HG02623 (cell line): Measurements from ENCODE around the gene GPATCH2.
A peak's percentile ranks its signal among the peaks of the same experiment; 100 is the strongest.
"Not testable (repeated sequence)": the region's sequence is repeated elsewhere in the genome, so short reads cannot be mapped to it uniquely, and the experiment has no call there.

Experiments
- ATAC-seq: cut with Tn5 transposase; IDR thresholded peaks from one replicate; pipeline ENCODE4 v1.9.1; 2021; ENCODE audit warnings: moderate library complexity; ENCODE audit not compliant: unreplicated experiment

GPATCH2 gene

GRCh38 chr1:217527151-217527550, 103.7 kb downstream of the GPATCH2 start:
- ATAC-seq: no peak

GRCh38 chr1:217526636-217527035, 104.3 kb downstream of the GPATCH2 start:
- no peak for ATAC-seq

- ATAC-seq: no peak
Observed at GRCh38 chr1:217525773-217526490, 105.0 kb downstream of the GPATCH2 start.

GRCh38 chr1:217524787-217525520, 105.9 kb downstream of the GPATCH2 start:
- ATAC-seq: no peak

- ATAC-seq: not testable (repeated sequence)
Observed at GRCh38 chr1:217523921-217524320, 107.0 kb downstream of the GPATCH2 start.

- no peak for ATAC-seq
Observed at GRCh38 chr1:217522277-217522676, 108.6 kb downstream of the GPATCH2 start.

GRCh38 chr1:217521317-217521716, 109.6 kb downstream of the GPATCH2 start:
- ATAC-seq: no peak

- no peak for ATAC-seq
Observed at GRCh38 chr1:217506878-217507277, 124.0 kb downstream of the GPATCH2 start.

GRCh38 chr1:217498209-217498608, 132.7 kb downstream of the GPATCH2 start:
- ATAC-seq: no peak

- ATAC-seq: peak; percentile 92
Observed at GRCh38 chr1:217495249-217495648, 135.6 kb downstream of the GPATCH2 start.

- peak; percentile 59 for ATAC-seq
Observed at GRCh38 chr1:217494767-217495166, 136.1 kb downstream of the GPATCH2 start.

- ATAC-seq: no peak
Observed at GRCh38 chr1:217493290-217493689, 137.6 kb downstream of the GPATCH2 start.

- ATAC-seq: no peak
Observed at GRCh38 chr1:217484871-217485270, 146.0 kb downstream of the GPATCH2 start.

GRCh38 chr1:217482356-217483102, 148.4 kb downstream of the GPATCH2 start:
- peak; percentile 99 for ATAC-seq

GRCh38 chr1:217478450-217478849, 152.4 kb downstream of the GPATCH2 start:
- no peak for ATAC-seq

- no peak for ATAC-seq
Observed at GRCh38 chr1:217472915-217473314, 158.0 kb downstream of the GPATCH2 start.

- ATAC-seq: no peak
Observed at GRCh38 chr1:217471403-217471802, 159.5 kb downstream of the GPATCH2 start.

GRCh38 chr1:217469983-217470382, 160.9 kb downstream of the GPATCH2 start:
- no peak for ATAC-seq

- ATAC-seq: no peak
Observed at GRCh38 chr1:217465102-217465501, 165.8 kb downstream of the GPATCH2 start.

- no peak for ATAC-seq
Observed at GRCh38 chr1:217462666-217463065, 168.2 kb downstream of the GPATCH2 start.

GRCh38 chr1:217462159-217462558, 168.7 kb downstream of the GPATCH2 start:
- ATAC-seq: no peak

- no peak for ATAC-seq
Observed at GRCh38 chr1:217457016-217457415, 173.9 kb downstream of the GPATCH2 start.
